ENCODE data around the gene KSR1.
A peak's percentile ranks its signal among the peaks of the same experiment; 100 is the strongest.

Gene KSR1

GRCh38 chr17:27562777-27563455 lies 106.7 kb downstream of the KSR1 start:
- Histone ChIP-seq H3K79me2 (ENCODE audit: control insufficient read depth, insufficient read depth, low read length) (no peaks in the 10 kb centered on the region), H2BK15ac (replicated peaks; ENCODE audit: low read depth) (no peak overlapping the region), H2AK5ac (ENCODE audit: low read length) (no peak overlapping the region), H3K27me3 (ENCODE audit: insufficient read depth, low read length, poor library complexity) (no peaks in the 10 kb centered on the region), H4K8ac (ENCODE audit: low read depth, low read length) (no peak overlapping the region), H3K36me3 (ENCODE audit: control insufficient read depth, insufficient read depth, low read length) (no peaks in the 10 kb centered on the region), H3K27ac (ENCODE audit: low read depth, low read length) (no peak overlapping the region), H3K4me1 (ENCODE audit: control insufficient read depth, low read depth, low read length) (peaks cover 8% of the 10 kb centered on the region), H2BK5ac (ENCODE audit: low read length) (no peak overlapping the region), H3K4ac (ENCODE audit: low read depth, low read length) (no peak overlapping the region), H3K18ac (ENCODE audit: low read length) (no peak overlapping the region), H3K9ac (ENCODE audit: low read length) (no peak overlapping the region), H3K4me2 (ENCODE audit: low read length) (no peak overlapping the region), H4K5ac (ENCODE audit: low read length) (no peak overlapping the region), H2BK120ac (ENCODE audit: low read depth, low read length) (no peak overlapping the region), H3K23ac (ENCODE audit: low read length) (no peak overlapping the region), H3K79me1 (ENCODE audit: low read length) (peaks cover 8% of the 10 kb centered on the region), H3K4me3 (ENCODE audit: low read length) (no peak overlapping the region), H3K56ac (ENCODE audit: low read length) (no peak overlapping the region)
- WGBS (ENCODE audit: extremely low coverage, insufficient coverage, low lambda C conversion rate): no CpG with 5 or more reads among the region's 8 CpGs
- DNase-seq: no peak

- Histone ChIP-seq H2BK5ac (ENCODE audit: low read length) (no peak overlapping the region), H2BK15ac (replicated peaks; ENCODE audit: low read depth) (no peak overlapping the region), H3K36me3 (ENCODE audit: control insufficient read depth, insufficient read depth, low read length) (no peaks in the 10 kb centered on the region), H3K27me3 (ENCODE audit: insufficient read depth, low read length, poor library complexity) (no peaks in the 10 kb centered on the region), H3K4me2 (ENCODE audit: low read length) (no peak overlapping the region), H3K4me1 (ENCODE audit: control insufficient read depth, low read depth, low read length) (peaks cover 9% of the 10 kb centered on the region), H3K79me1 (ENCODE audit: low read length) (peaks cover 8% of the 10 kb centered on the region), H4K5ac (ENCODE audit: low read length) (no peak overlapping the region), H3K79me2 (ENCODE audit: control insufficient read depth, insufficient read depth, low read length) (no peaks in the 10 kb centered on the region), H3K27ac (ENCODE audit: low read depth, low read length) (no peak overlapping the region), H2BK120ac (ENCODE audit: low read depth, low read length) (no peak overlapping the region), H3K4ac (ENCODE audit: low read depth, low read length) (no peak overlapping the region), H3K4me3 (ENCODE audit: low read length) (no peak overlapping the region), H4K8ac (ENCODE audit: low read depth, low read length) (no peak overlapping the region), H3K9ac (ENCODE audit: low read length) (no peak overlapping the region), H3K56ac (ENCODE audit: low read length) (no peak overlapping the region), H2AK5ac (ENCODE audit: low read length) (no peak overlapping the region), H3K18ac (ENCODE audit: low read length) (no peak overlapping the region), H3K23ac (ENCODE audit: low read length) (no peak overlapping the region)
- no CpG with 5 or more reads among the region's 7 CpGs for WGBS (ENCODE audit: extremely low coverage, insufficient coverage, low lambda C conversion rate)
- DNase-seq: no peak
These were observed 107.3 kb downstream of the KSR1 start for GRCh38 chr17:27563532-27563931.

DNA sequence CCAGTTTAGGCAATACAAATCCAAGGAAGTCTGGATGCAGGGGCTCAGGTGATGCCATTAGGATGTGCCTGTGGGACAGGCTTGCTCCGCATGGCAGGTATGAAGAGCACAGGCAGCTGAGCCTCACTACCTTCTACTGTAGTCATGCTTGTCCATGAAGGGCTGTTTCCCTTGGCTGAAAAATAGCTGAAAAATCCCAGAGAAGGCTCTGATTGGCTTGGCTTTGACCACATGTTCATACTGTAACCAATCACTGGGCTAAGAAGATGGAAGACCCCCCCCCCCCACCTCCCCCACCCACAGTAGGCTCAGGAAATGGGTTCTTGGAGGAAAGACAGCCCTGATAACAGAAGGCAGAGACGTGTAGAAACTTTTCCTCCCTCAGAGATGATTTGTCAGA lies 108.2 kb downstream of the KSR1 start:
- Histone ChIP-seq H3K27me3 (ENCODE audit: insufficient read depth, low read length, poor library complexity) (no peaks in the 10 kb centered on the region), H3K18ac (ENCODE audit: low read length) (no peak overlapping the region), H3K23ac (ENCODE audit: low read length) (no peak overlapping the region), H4K8ac (ENCODE audit: low read depth, low read length) (no peak overlapping the region), H3K4ac (ENCODE audit: low read depth, low read length) (no peak overlapping the region), H3K36me3 (ENCODE audit: control insufficient read depth, insufficient read depth, low read length) (no peaks in the 10 kb centered on the region), H3K79me2 (ENCODE audit: control insufficient read depth, insufficient read depth, low read length) (no peaks in the 10 kb centered on the region), H2AK5ac (ENCODE audit: low read length) (no peak overlapping the region), H2BK15ac (replicated peaks; ENCODE audit: low read depth) (no peak overlapping the region), H2BK5ac (ENCODE audit: low read length) (no peak overlapping the region), H3K4me1 (ENCODE audit: control insufficient read depth, low read depth, low read length) (peaks cover 14% of the 10 kb centered on the region), H3K79me1 (ENCODE audit: low read length) (peaks cover 8% of the 10 kb centered on the region), H3K9ac (ENCODE audit: low read length) (no peak overlapping the region), H3K56ac (ENCODE audit: low read length) (no peak overlapping the region), H2BK120ac (ENCODE audit: low read depth, low read length) (no peak overlapping the region), H3K4me3 (ENCODE audit: low read length) (no peak overlapping the region), H3K4me2 (ENCODE audit: low read length) (no peak overlapping the region), H3K27ac (ENCODE audit: low read depth, low read length) (no peak overlapping the region), H4K5ac (ENCODE audit: low read length) (no peak overlapping the region)
- WGBS (ENCODE audit: extremely low coverage, insufficient coverage, low lambda C conversion rate): no CpG with 5 or more reads among the region's 2 CpGs
- peak; percentile 64 for DNase-seq

- peaks cover 18% of the 10 kb centered on the region for H3K4me1 ChIP-seq (ENCODE audit: control insufficient read depth, low read depth, low read length)
- peaks cover 7% of the 10 kb centered on the region for H3K79me2 ChIP-seq (ENCODE audit: control insufficient read depth, insufficient read depth, low read length)
- H3K27ac ChIP-seq (ENCODE audit: low read depth, low read length): no peak overlapping the region
- no peak overlapping the region for H2AK5ac ChIP-seq (ENCODE audit: low read length)
- H3K79me1 ChIP-seq (ENCODE audit: low read length): peaks cover 19% of the 10 kb centered on the region
- no peak overlapping the region for H3K18ac ChIP-seq (ENCODE audit: low read length)
- H3K23ac ChIP-seq (ENCODE audit: low read length): no peak overlapping the region
- no peak for DNase-seq
- no peak overlapping the region for H4K8ac ChIP-seq (ENCODE audit: low read depth, low read length)
- H3K4ac ChIP-seq (ENCODE audit: low read depth, low read length): no peak overlapping the region
- no peak overlapping the region for H4K5ac ChIP-seq (ENCODE audit: low read length)
- H3K36me3 ChIP-seq (ENCODE audit: control insufficient read depth, insufficient read depth, low read length): no peaks in the 10 kb centered on the region
- H3K9ac ChIP-seq (ENCODE audit: low read length): no peak overlapping the region
- H2BK5ac ChIP-seq (ENCODE audit: low read length): no peak overlapping the region
- no peak overlapping the region for H3K4me2 ChIP-seq (ENCODE audit: low read length)
- no peak overlapping the region for H3K4me3 ChIP-seq (ENCODE audit: low read length)
- H2BK120ac ChIP-seq (ENCODE audit: low read depth, low read length): no peak overlapping the region
- no peak overlapping the region for H2BK15ac ChIP-seq (replicated peaks; ENCODE audit: low read depth)
- WGBS (ENCODE audit: extremely low coverage, insufficient coverage, low lambda C conversion rate): no CpG with 5 or more reads among the region's 11 CpGs
- no peak overlapping the region for H3K56ac ChIP-seq (ENCODE audit: low read length)
- no peaks in the 10 kb centered on the region for H3K27me3 ChIP-seq (ENCODE audit: insufficient read depth, low read length, poor library complexity)
These were observed 109.8 kb downstream of the KSR1 start for GRCh38 chr17:27565874-27566670.

GRCh38 chr17:27566671-27567562 lies 110.7 kb downstream of the KSR1 start:
- no peak overlapping the region for H3K23ac ChIP-seq (ENCODE audit: low read length)
- WGBS (ENCODE audit: extremely low coverage, insufficient coverage, low lambda C conversion rate): no CpG with 5 or more reads among the region's 14 CpGs
- peaks cover 23% of the 10 kb centered on the region for H3K79me1 ChIP-seq (ENCODE audit: low read length)
- no peak overlapping the region for H3K56ac ChIP-seq (ENCODE audit: low read length)
- H3K79me2 ChIP-seq (ENCODE audit: control insufficient read depth, insufficient read depth, low read length): peaks cover 7% of the 10 kb centered on the region
- H3K4me2 ChIP-seq (ENCODE audit: low read length): no peak overlapping the region
- H2AK5ac ChIP-seq (ENCODE audit: low read length): no peak overlapping the region
- H3K9ac ChIP-seq (ENCODE audit: low read length): no peak overlapping the region
- H3K27me3 ChIP-seq (ENCODE audit: insufficient read depth, low read length, poor library complexity): no peaks in the 10 kb centered on the region
- peaks cover 20% of the 10 kb centered on the region for H3K4me1 ChIP-seq (ENCODE audit: control insufficient read depth, low read depth, low read length)
- H2BK5ac ChIP-seq (ENCODE audit: low read length): no peak overlapping the region
- no peak overlapping the region for H3K18ac ChIP-seq (ENCODE audit: low read length)
- H2BK120ac ChIP-seq (ENCODE audit: low read depth, low read length): no peak overlapping the region
- no peak overlapping the region for H3K4ac ChIP-seq (ENCODE audit: low read depth, low read length)
- no peak for DNase-seq
- H4K5ac ChIP-seq (ENCODE audit: low read length): no peak overlapping the region
- no peak overlapping the region for H3K27ac ChIP-seq (ENCODE audit: low read depth, low read length)
- no peak overlapping the region for H2BK15ac ChIP-seq (replicated peaks; ENCODE audit: low read depth)
- no peaks in the 10 kb centered on the region for H3K36me3 ChIP-seq (ENCODE audit: control insufficient read depth, insufficient read depth, low read length)
- H4K8ac ChIP-seq (ENCODE audit: low read depth, low read length): no peak overlapping the region
- no peak overlapping the region for H3K4me3 ChIP-seq (ENCODE audit: low read length)
